Measurements from ENCODE around the gene NTSR1.

NTSR1 gene

GRCh38 chr20:62708591-62709536, at the start of gene NTSR1:
Gene NTSR1 (plus strand): TSS chr20:62708836. CDS start chr20:62709208, 372 bp downstream.
- in situ Hi-C loops (cut with HindIII; ENCODE audit: low pct_ligation_motif_present, low sequenced_read_pairs), result no loop called here
- DNase-seq, result no peak
- no peak within 1 kb of the TSS for H3K4me3 ChIP-seq (ENCODE audit: low read depth, low read length)
- H3K36me3 ChIP-seq (replicated peaks), result no peaks in the 10 kb centered on the region
- H3K27ac ChIP-seq, result no peak within 1 kb of the TSS
- no peak for TF ChIP-seq CTCF (IDR thresholded peaks at IDR 0.05; ENCODE audit: low read depth, low read length, missing control alignments)
- peaks cover 31% of the 10 kb centered on the region for H3K27me3 ChIP-seq (replicated peaks)

- Histone ChIP-seq H3K27me3 (replicated peaks) (no peaks in the 10 kb centered on the region), H3K4me3 (ENCODE audit: low read depth, low read length) (no peak overlapping the region), H3K36me3 (replicated peaks) (no peaks in the 10 kb centered on the region), H3K27ac (no peak overlapping the region)
- DNase-seq, result no peak
- in situ Hi-C loops (cut with HindIII; ENCODE audit: low pct_ligation_motif_present, low sequenced_read_pairs), result no loop called here
- TF ChIP-seq CTCF (IDR thresholded peaks at IDR 0.05; ENCODE audit: low read depth, low read length, missing control alignments), result no peak
Measured at GRCh38 chr20:62659488-62660239, 49.0 kb upstream of the NTSR1 start.

- in situ Hi-C loops (cut with HindIII; ENCODE audit: low pct_ligation_motif_present, low sequenced_read_pairs), result no loop called here
- DNase-seq, result no peak
- Histone ChIP-seq H3K4me3 (ENCODE audit: low read depth, low read length) (no peak overlapping the region), H3K27ac (no peak overlapping the region), H3K36me3 (replicated peaks) (no peaks in the 10 kb centered on the region), H3K27me3 (replicated peaks) (no peaks in the 10 kb centered on the region)
- TF ChIP-seq CTCF (IDR thresholded peaks at IDR 0.05; ENCODE audit: low read depth, low read length, missing control alignments), result no peak
Measured at GRCh38 chr20:62660240-62660615, 48.4 kb upstream of the NTSR1 start.

GRCh38 chr20:62660768-62661167, 47.9 kb upstream of the NTSR1 start:
- H3K36me3 ChIP-seq (replicated peaks), result no peaks in the 10 kb centered on the region
- no peak overlapping the region for H3K4me3 ChIP-seq (ENCODE audit: low read depth, low read length)
- H3K27me3 ChIP-seq (replicated peaks), result no peaks in the 10 kb centered on the region
- no peak for TF ChIP-seq CTCF (IDR thresholded peaks at IDR 0.05; ENCODE audit: low read depth, low read length, missing control alignments)
- in situ Hi-C loops (cut with HindIII; ENCODE audit: low pct_ligation_motif_present, low sequenced_read_pairs), result no loop called here
- no peak for DNase-seq
- no peak overlapping the region for H3K27ac ChIP-seq

GRCh38 chr20:62661647-62662046, 47.0 kb upstream of the NTSR1 start:
- Histone ChIP-seq H3K27ac (no peak overlapping the region), H3K4me3 (ENCODE audit: low read depth, low read length) (no peak overlapping the region), H3K27me3 (replicated peaks) (no peaks in the 10 kb centered on the region), H3K36me3 (replicated peaks) (no peaks in the 10 kb centered on the region)
- in situ Hi-C loops (cut with HindIII; ENCODE audit: low pct_ligation_motif_present, low sequenced_read_pairs), result no loop called here
- no peak for DNase-seq
- no peak for TF ChIP-seq CTCF (IDR thresholded peaks at IDR 0.05; ENCODE audit: low read depth, low read length, missing control alignments)
